Measurements from ENCODE around the gene KIAA2012. TPM values are rescaled to one million over a fixed set of nuclear protein-coding genes. Genes with fewer than 3 reads are reported as not detected.

The KIAA2012 gene
- total RNA-seq, 1 experiment from 2014 or later = not detected

GRCh38 chr2:202079310-202079709 lies 6.3 kb downstream of the KIAA2012 start:
- no TSS peak for BruUV-seq (replicated peaks)
- ChIA-PET POLR2A (ENCODE audit: low non-redundant PET) (interaction anchor here (0.6 kb wide), 1 partner anchor 1775 kb away, joined by 3 read pairs; no protein-coding TSS in a partner anchor), CTCF (no interaction called here)
- intact Hi-C loops (cut with micrococcal nuclease; ENCODE audit: unreplicated experiment) = no loop called here
- H3K27ac ChIP-seq (ENCODE audit: low read depth, low read length, poor library complexity, severe bottlenecking) = no peak overlapping the region
- H3K27me3 ChIP-seq (replicated peaks; ENCODE audit: insufficient read depth, low read depth, low read length, poor library complexity) = no peaks in the 10 kb centered on the region
- peaks cover 7% of the 10 kb centered on the region for H3K4me1 ChIP-seq (ENCODE audit: insufficient read depth, low read length, poor library complexity, severe bottlenecking)
- TF ChIP-seq CTCF (conservative IDR thresholded peaks at IDR 0.05; ENCODE audit: low read depth, low read length) (no peak), EZH2 (IDR thresholded peaks at IDR 0.05; ENCODE audit: borderline replicate concordance, low read depth, low read length, poor library complexity, severe bottlenecking) (no peak)
- no peaks in the 10 kb centered on the region for H3K9me3 ChIP-seq (ENCODE audit: low read depth, low read length, poor library complexity, severe bottlenecking)
- H3K36me3 ChIP-seq (ENCODE audit: insufficient read depth, low read length, poor library complexity, severe bottlenecking) = no peaks in the 10 kb centered on the region
- no peak overlapping the region for H3K4me3 ChIP-seq (ENCODE audit: low read depth, low read length, poor library complexity, severe bottlenecking)
- no peak for DNase-seq (ENCODE audit: low spot score)

- peaks cover 13% of the 10 kb centered on the region for H3K4me1 ChIP-seq (ENCODE audit: insufficient read depth, low read length, poor library complexity, severe bottlenecking)
- ChIA-PET CTCF (no interaction called here), POLR2A (ENCODE audit: low non-redundant PET) (no interaction called here)
- H3K27me3 ChIP-seq (replicated peaks; ENCODE audit: insufficient read depth, low read depth, low read length, poor library complexity) = no peaks in the 10 kb centered on the region
- peak; percentile 71 for DNase-seq (ENCODE audit: low spot score)
- H3K9me3 ChIP-seq (ENCODE audit: low read depth, low read length, poor library complexity, severe bottlenecking) = no peaks in the 10 kb centered on the region
- H3K36me3 ChIP-seq (ENCODE audit: insufficient read depth, low read length, poor library complexity, severe bottlenecking) = no peaks in the 10 kb centered on the region
- intact Hi-C loops (cut with micrococcal nuclease; ENCODE audit: unreplicated experiment) = no loop called here
- no peak overlapping the region for H3K27ac ChIP-seq (ENCODE audit: low read depth, low read length, poor library complexity, severe bottlenecking)
- TF ChIP-seq EZH2 (IDR thresholded peaks at IDR 0.05; ENCODE audit: borderline replicate concordance, low read depth, low read length, poor library complexity, severe bottlenecking) = no peak
- TF ChIP-seq CTCF (conservative IDR thresholded peaks at IDR 0.05; ENCODE audit: low read depth, low read length) = no peak
- H3K4me3 ChIP-seq (ENCODE audit: low read depth, low read length, poor library complexity, severe bottlenecking) = no peak overlapping the region
- no TSS peak for BruUV-seq (replicated peaks)
These were observed 11.2 kb downstream of the KIAA2012 start for GRCh38 chr2:202084265-202084664.

GRCh38 chr2:202088777-202089176 lies 15.7 kb downstream of the KIAA2012 start:
- TF ChIP-seq CTCF (conservative IDR thresholded peaks at IDR 0.05; ENCODE audit: low read depth, low read length) (no peak), EZH2 (IDR thresholded peaks at IDR 0.05; ENCODE audit: borderline replicate concordance, low read depth, low read length, poor library complexity, severe bottlenecking) (no peak)
- intact Hi-C loops (cut with micrococcal nuclease; ENCODE audit: unreplicated experiment) = no loop called here
- ChIA-PET CTCF (interaction anchor here (0.9 kb wide), 1 partner anchor 29 kb away, joined by 4 read pairs; no protein-coding TSS in a partner anchor), POLR2A (ENCODE audit: low non-redundant PET) (interaction anchor here (0.6 kb wide), 1 partner anchor 1009 kb away, joined by 3 read pairs; no protein-coding TSS in a partner anchor)
- H3K36me3 ChIP-seq (ENCODE audit: insufficient read depth, low read length, poor library complexity, severe bottlenecking) = no peaks in the 10 kb centered on the region
- H3K27ac ChIP-seq (ENCODE audit: low read depth, low read length, poor library complexity, severe bottlenecking) = no peak overlapping the region
- no peak overlapping the region for H3K4me3 ChIP-seq (ENCODE audit: low read depth, low read length, poor library complexity, severe bottlenecking)
- no peaks in the 10 kb centered on the region for H3K27me3 ChIP-seq (replicated peaks; ENCODE audit: insufficient read depth, low read depth, low read length, poor library complexity)
- H3K9me3 ChIP-seq (ENCODE audit: low read depth, low read length, poor library complexity, severe bottlenecking) = no peaks in the 10 kb centered on the region
- peaks cover 12% of the 10 kb centered on the region for H3K4me1 ChIP-seq (ENCODE audit: insufficient read depth, low read length, poor library complexity, severe bottlenecking)
- no TSS peak for BruUV-seq (replicated peaks)
- DNase-seq (ENCODE audit: low spot score) = no peak

All from A673 (cell line).